SH-SY5Y (cell line): ENCODE results near the gene ALMS1.

ENCODE experiments used
- GATA2 ChIP-seq: IDR thresholded peaks from 2 replicates; pipeline ENCODE4 v1.6.1; 2011; ENCODE audit warnings: mild to moderate bottlenecking, low read depth, low read length
- GATA3 ChIP-seq: IDR thresholded peaks from 2 replicates; pipeline ENCODE4 v1.6.1; 2011; ENCODE audit warnings: low read depth, mild to moderate bottlenecking, low read length, moderate library complexity

- TF ChIP-seq GATA3 (no peak), GATA2 (no peak)
Measured at GRCh38 chr2:73418343-73418742, 32.7 kb downstream of the ALMS1 start.
